Liver (tissue), 3 donors: Measurements from ENCODE around the gene CTAGE1.

Experiments used
- CTCF ChIP-seq: fragments of 150-350 bp; IDR thresholded peaks from 2 replicates; pipeline ENCODE4 v1.5.1; 2017; ENCODE audit warnings: improper control_type of control experiment, low read depth, low read length; ENCODE audit not compliant: missing input control
- EGR1 ChIP-seq, 2 donors: IDR thresholded peaks; 2 replicates each; pipeline ENCODE4 v1.6.1; 2016 to 2018; ENCODE audit warnings: antibody characterized with exemption in 2 of 2, low read depth in 2 of 2
- GABPA ChIP-seq, 2 donors: IDR thresholded peaks in 1 of 2; conservative IDR thresholded peaks in 1 of 2; 2 replicates each; pipeline ENCODE4 v1.6.1; 2016; ENCODE audit warnings: antibody characterized with exemption in 2 of 2, mild to moderate bottlenecking in 1 of 2, moderate library complexity in 1 of 2
- HNF4A ChIP-seq, 2 donors: conservative IDR thresholded peaks; 2 replicates each; pipeline ENCODE4 v1.6.1; 2016; ENCODE audit warnings: antibody characterized with exemption in 2 of 2, mild to moderate bottlenecking in 2 of 2
- HNF4G ChIP-seq: IDR thresholded peaks from 2 replicates; pipeline ENCODE4 v1.6.1; 2016; ENCODE audit warnings: antibody characterized with exemption
- JUND ChIP-seq, 2 donors: IDR thresholded peaks; 2 replicates each; pipeline ENCODE4 v1.6.1; 2016; ENCODE audit warnings: antibody characterized with exemption in 2 of 2
- RAD21 ChIP-seq, 2 donors: IDR thresholded peaks; 2 replicates each; pipeline ENCODE4 v1.6.1; 2016; ENCODE audit warnings: antibody characterized with exemption in 2 of 2, mild to moderate bottlenecking in 2 of 2
- REST ChIP-seq: IDR thresholded peaks from 2 replicates; pipeline ENCODE4 v1.6.1; 2016; ENCODE audit warnings: antibody characterized with exemption, mild to moderate bottlenecking
- RXRA ChIP-seq, 2 donors: IDR thresholded peaks; 2 replicates each; pipeline ENCODE4 v1.6.1; 2017 to 2018; ENCODE audit warnings: antibody characterized with exemption in 2 of 2, mild to moderate bottlenecking in 1 of 2
- SP1 ChIP-seq: IDR thresholded peaks from 2 replicates; pipeline ENCODE4 v1.6.1; 2018; ENCODE audit warnings: antibody characterized with exemption, mild to moderate bottlenecking
- YY1 ChIP-seq: IDR thresholded peaks from 2 replicates; pipeline ENCODE4 v1.6.1; 2016; ENCODE audit warnings: antibody characterized with exemption, mild to moderate bottlenecking
- ZBTB33 ChIP-seq: IDR thresholded peaks from 2 replicates; pipeline ENCODE4 v1.6.1; 2016; ENCODE audit warnings: antibody characterized with exemption
- TF ChIP-seq, protein P1 (sequence below): IDR thresholded peaks from 2 replicates; pipeline ENCODE4 v1.6.1; 2016; ENCODE audit warnings: antibody characterized with exemption
- donor health status: healthy.
- donor health status: healthy.

- no peak for TF ChIP-seq CTCF
- TF ChIP-seq SP1 = no peak
- no peak for TF ChIP-seq JUND (IDR thresholded peaks at IDR 0.05)
- TF ChIP-seq, protein P1, sequence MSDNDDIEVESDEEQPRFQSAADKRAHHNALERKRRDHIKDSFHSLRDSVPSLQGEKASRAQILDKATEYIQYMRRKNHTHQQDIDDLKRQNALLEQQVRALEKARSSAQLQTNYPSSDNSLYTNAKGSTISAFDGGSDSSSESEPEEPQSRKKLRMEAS = no peak
- TF ChIP-seq GABPA (IDR thresholded peaks at IDR 0.05 in 1 of 2, conservative IDR thresholded peaks at IDR 0.05 in 1 of 2) = no peak
- TF ChIP-seq RXRA (IDR thresholded peaks at IDR 0.05) = no peak
- no peak for TF ChIP-seq RAD21 (IDR thresholded peaks at IDR 0.05)
- no peak for TF ChIP-seq ZBTB33
- no peak for TF ChIP-seq REST
- no peak for TF ChIP-seq YY1
- TF ChIP-seq HNF4A (conservative IDR thresholded peaks at IDR 0.05) = no peak
- no peak for TF ChIP-seq EGR1 (IDR thresholded peaks at IDR 0.05; ENCODE audit: low read depth in 2 of 2)
- no peak for TF ChIP-seq HNF4G
These were observed 30.4 kb downstream of the CTAGE1 start for GRCh38 chr18:22387364-22387763.
